ACC112 (cell line): Measurements from ENCODE around the gene DAAM2.

ENCODE experiments used
- H2AFZ ChIP-seq: fragments of 200-600 bp; sonication (generic); one replicate; pipeline ENCODE4 v1.6.0; 2017; ENCODE audit warnings: antibody characterized with exemption, low read length; ENCODE audit not compliant: unreplicated experiment
- H3K27ac ChIP-seq: fragments of 200-600 bp; sonication (generic); 2 replicates; pipeline ENCODE4 v1.5.1; 2014; ENCODE audit warnings: low read depth, mild to moderate bottlenecking, antibody characterized with exemption, low read length, moderate library complexity
- H3K27me3 ChIP-seq: fragments of 200-600 bp; sonication (generic); 2 replicates; pipeline ENCODE4 v1.6.1; 2014; ENCODE audit warnings: mild to moderate bottlenecking, antibody characterized with exemption, low read length, moderate library complexity, mixed read lengths; ENCODE audit not compliant: insufficient read depth
- H3K36me3 ChIP-seq: fragments of 200-600 bp; sonication (generic); 2 replicates; pipeline ENCODE4 v1.6.1; 2016; ENCODE audit warnings: mild to moderate bottlenecking, antibody characterized with exemption, low read length, moderate library complexity, mixed read lengths; ENCODE audit not compliant: insufficient read depth
- H3K4me1 ChIP-seq: fragments of 200-600 bp; sonication (generic); one replicate; pipeline ENCODE4 v1.6.1; 2016; ENCODE audit warnings: low read length, mixed read lengths; ENCODE audit not compliant: insufficient read depth, unreplicated experiment, control insufficient read depth
- H3K4me3 ChIP-seq: fragments of 200-600 bp; sonication (generic); 2 replicates; pipeline ENCODE4 v1.5.1; 2014; ENCODE audit warnings: mild to moderate bottlenecking, low read depth, low read length
- H3K79me2 ChIP-seq: fragments of 200-600 bp; sonication (generic); one replicate; pipeline ENCODE4 v1.6.0; 2016; ENCODE audit warnings: low read length; ENCODE audit not compliant: control insufficient read depth, unreplicated experiment, insufficient read depth

The DAAM2 gene

DNA sequence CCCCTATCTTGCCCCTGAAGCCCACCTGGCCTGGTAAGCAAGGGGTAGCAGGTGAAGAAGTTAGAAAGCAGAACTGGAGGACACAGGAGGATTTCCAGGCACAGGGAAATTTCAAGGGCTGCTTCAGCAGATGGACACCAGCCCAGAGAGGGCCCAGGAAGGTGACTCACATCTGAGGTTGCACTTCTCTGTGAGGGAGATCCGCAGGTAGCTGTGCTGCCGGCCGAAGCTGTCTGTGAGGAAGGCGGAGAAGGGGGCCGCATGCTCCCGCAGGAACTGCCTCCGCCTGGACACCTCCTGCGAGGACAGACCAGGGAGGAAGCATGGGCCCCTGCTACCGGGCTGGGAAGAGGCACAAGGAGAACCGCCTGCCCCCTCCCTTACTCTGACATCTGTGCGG, 135.0 kb downstream of the DAAM2 start:
- no peak overlapping the region for H3K4me3 ChIP-seq
- no peaks in the 10 kb centered on the region for H3K36me3 ChIP-seq
- H3K27ac ChIP-seq = no peak overlapping the region
- no peaks in the 10 kb centered on the region for H3K27me3 ChIP-seq
- no peaks in the 10 kb centered on the region for H3K79me2 ChIP-seq
- H2AFZ ChIP-seq = no peak overlapping the region
- H3K4me1 ChIP-seq = peaks cover 13% of the 10 kb centered on the region

DNA sequence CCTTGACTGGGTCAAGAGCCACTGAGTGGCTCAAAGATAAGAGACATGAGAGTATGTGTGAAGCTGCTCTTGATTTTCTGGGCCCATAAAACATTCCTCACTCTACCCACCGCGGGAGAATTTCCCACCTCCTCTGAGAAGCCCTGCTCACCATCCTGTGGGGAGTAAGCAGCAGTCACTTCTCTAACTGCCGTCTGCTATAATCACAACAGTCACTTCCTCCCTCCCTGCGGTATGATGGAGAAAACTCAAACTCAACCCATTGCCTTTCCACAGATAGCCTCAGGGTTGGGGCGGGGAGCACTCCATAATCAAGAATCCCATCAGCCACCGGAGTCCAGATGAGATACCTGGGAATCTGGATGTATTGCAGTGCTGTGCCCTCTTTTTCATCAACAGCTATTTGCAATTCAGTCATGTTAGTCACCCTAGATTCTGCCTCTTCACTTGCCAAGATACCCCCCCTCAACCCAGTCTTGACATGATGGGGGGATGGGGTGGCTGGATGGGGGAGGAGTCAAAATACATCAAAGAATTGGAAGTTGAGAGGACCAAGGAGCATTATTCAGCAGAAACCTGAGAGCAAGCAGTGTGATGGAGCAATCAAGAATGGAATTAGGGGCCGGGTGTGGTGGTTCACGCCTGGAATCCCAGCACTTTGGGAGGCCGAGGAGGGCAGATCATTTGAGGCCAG, 137.0 kb downstream of the DAAM2 start:
- Histone ChIP-seq H3K27me3 (no peaks in the 10 kb centered on the region), H3K4me3 (no peak overlapping the region), H3K4me1 (peaks cover 13% of the 10 kb centered on the region), H3K27ac (no peak overlapping the region), H3K79me2 (no peaks in the 10 kb centered on the region), H2AFZ (no peak overlapping the region), H3K36me3 (no peaks in the 10 kb centered on the region)

DNA sequence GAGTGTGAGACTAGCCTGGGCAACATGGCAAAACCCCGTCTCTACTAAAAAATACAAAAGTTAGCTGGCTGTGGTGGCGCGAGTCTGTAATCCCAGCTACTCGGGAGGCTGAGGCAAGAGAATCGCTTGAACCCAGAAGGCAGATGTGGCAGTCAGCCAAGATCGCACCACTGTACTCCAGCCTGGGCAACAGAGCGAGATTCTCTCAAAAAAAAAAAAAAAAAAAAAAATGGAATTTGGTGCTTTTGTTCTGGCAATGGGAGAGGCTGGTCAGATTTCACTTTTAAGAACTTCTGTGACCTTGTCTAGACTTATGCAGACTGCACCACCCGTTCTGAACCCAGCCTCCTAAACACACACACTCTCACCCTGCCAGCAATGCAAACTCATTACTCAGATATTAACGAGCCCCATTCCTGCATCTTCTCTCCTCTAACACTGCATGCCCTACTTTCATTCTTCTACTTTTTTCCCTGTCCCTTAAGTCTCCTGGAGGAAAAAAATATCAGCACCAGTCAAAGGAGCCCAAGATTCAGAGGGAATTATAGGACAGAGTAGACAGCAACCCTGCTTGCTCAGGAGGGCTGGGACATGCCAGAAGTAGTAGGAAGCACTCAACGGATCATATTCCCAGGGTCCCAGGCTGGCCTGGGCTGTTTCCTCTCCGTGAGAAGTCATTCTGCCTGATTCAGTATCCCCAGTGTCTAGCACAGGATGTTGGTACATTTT, 137.7 kb downstream of the DAAM2 start:
- Histone ChIP-seq H3K4me1 (peaks cover 13% of the 10 kb centered on the region), H3K27me3 (no peaks in the 10 kb centered on the region), H3K4me3 (peak overlapping the region; percentile 12; the same call in 1 of the 2 replicates), H2AFZ (no peak overlapping the region), H3K79me2 (no peaks in the 10 kb centered on the region), H3K27ac (peak overlapping the region; percentile 61), H3K36me3 (no peaks in the 10 kb centered on the region)

DNA sequence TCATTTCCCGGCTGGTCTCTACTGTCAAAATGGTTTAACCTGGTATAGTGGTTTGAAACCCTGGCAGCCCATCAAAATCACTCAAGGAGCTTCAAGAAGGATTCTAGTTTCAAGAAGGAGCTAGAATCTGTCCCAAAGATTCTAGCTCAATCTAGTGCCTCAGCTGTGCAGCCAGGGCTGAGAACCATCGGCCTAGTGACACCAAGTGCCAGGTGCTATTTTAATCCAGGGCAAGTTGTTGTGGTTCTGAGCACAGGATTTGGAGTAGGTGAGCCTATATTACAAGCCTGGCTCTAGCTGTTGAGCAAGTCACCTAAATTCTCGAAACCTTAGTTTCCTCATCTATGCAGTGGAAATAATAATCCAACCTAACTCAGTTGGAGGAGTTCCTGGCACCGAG, 138.4 kb downstream of the DAAM2 start:
- H3K27me3 ChIP-seq = 0 out of 2 replicates have a peak, but pooled peaks cover under 1% of the 10 kb centered on the region
- no peak overlapping the region for H2AFZ ChIP-seq
- peaks cover 13% of the 10 kb centered on the region for H3K4me1 ChIP-seq
- no peaks in the 10 kb centered on the region for H3K36me3 ChIP-seq
- peak overlapping the region; percentile 61 for H3K27ac ChIP-seq
- H3K79me2 ChIP-seq = no peaks in the 10 kb centered on the region
- H3K4me3 ChIP-seq = peak overlapping the region; percentile 12; the same call in 1 of the 2 replicates

DNA sequence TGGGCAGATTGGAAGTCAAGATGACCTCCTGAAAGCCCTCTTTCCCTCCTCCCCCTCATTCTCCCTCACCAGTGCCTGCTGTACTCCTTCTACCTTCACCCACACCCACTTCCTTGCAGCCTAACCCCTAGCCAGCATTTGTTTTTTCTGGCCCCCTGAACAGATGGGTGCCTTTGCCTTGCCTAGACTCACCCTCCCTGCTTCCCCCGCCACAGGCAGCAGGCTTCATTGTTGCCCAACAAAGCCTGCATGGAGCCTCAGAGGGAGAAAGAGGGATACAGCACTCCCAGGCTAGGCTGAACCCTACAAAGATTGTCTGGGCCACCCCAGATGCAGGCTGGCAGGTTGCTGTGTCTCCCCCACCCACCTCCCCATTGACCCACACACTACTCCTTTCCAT, 139.4 kb downstream of the DAAM2 start:
- Histone ChIP-seq H2AFZ (no peak overlapping the region), H3K4me1 (peaks cover 13% of the 10 kb centered on the region), H3K4me3 (no peak overlapping the region), H3K27me3 (peaks cover 11% of the 10 kb centered on the region), H3K79me2 (no peaks in the 10 kb centered on the region), H3K36me3 (no peaks in the 10 kb centered on the region), H3K27ac (no peak overlapping the region)

DNA sequence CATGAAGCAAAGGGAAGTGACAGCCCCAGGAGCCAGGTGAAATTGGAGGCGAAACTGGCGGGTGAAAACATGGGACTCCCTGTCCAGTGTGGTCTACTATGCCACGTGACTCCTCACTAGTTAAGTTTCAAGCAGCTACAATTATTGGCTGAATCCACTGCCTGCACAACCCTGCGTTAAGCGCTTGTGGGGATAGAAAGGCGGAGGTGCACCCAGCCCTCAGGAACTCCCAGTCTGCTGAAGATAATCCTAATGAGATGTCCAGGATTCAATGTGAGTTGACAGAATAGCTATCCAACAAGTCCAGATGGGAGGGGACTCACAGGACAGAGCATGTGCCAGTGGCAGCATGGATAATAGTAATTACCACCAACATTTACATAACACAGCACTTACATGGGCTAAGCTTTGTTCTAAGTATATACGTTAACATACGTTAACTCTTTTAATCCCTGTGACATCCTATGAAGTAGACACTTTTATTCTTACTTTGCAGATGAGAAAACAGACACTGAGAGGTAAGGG, 140.3 kb downstream of the DAAM2 start:
- peaks cover 10% of the 10 kb centered on the region for H3K4me1 ChIP-seq

DNA sequence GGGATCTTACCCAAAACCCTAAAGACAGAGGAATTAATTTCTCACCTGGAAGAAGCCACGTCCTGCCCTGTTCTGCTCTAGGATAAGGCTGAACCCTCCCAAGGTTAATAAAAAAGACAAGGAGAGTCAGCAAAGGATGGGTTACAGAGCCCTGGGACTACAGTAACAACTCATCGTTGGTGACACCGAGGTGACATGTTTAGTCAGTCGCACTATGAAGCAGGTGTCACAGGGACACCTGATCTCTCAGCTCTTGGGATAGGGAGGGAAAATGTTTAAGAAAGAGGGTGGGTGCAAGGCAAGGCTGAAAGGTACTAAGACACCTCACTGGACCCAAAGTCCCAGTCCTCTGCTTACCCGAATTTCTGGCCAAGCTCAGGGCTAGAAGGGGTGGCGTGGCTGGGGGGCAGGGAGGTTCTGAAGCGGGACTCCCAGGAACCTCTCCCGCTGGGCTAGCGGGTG, 141.5 kb downstream of the DAAM2 start:
- peaks cover 23% of the 10 kb centered on the region for H3K27me3 ChIP-seq
- H3K4me1 ChIP-seq = peaks cover 10% of the 10 kb centered on the region
- H3K79me2 ChIP-seq = no peaks in the 10 kb centered on the region
- H2AFZ ChIP-seq = no peak overlapping the region
- H3K36me3 ChIP-seq = no peaks in the 10 kb centered on the region
- no peak overlapping the region for H3K27ac ChIP-seq
- H3K4me3 ChIP-seq = peak overlapping the region; percentile 79

More for the DNA sequence above, 140.3 kb downstream of the DAAM2 start:
- no peak overlapping the region for H2AFZ ChIP-seq
- no peaks in the 10 kb centered on the region for H3K36me3 ChIP-seq
- peaks cover 15% of the 10 kb centered on the region for H3K27me3 ChIP-seq
- H3K27ac ChIP-seq = no peak overlapping the region
- no peak overlapping the region; the same call in 1 of the 2 replicates for H3K4me3 ChIP-seq
- H3K79me2 ChIP-seq = no peaks in the 10 kb centered on the region

DNA sequence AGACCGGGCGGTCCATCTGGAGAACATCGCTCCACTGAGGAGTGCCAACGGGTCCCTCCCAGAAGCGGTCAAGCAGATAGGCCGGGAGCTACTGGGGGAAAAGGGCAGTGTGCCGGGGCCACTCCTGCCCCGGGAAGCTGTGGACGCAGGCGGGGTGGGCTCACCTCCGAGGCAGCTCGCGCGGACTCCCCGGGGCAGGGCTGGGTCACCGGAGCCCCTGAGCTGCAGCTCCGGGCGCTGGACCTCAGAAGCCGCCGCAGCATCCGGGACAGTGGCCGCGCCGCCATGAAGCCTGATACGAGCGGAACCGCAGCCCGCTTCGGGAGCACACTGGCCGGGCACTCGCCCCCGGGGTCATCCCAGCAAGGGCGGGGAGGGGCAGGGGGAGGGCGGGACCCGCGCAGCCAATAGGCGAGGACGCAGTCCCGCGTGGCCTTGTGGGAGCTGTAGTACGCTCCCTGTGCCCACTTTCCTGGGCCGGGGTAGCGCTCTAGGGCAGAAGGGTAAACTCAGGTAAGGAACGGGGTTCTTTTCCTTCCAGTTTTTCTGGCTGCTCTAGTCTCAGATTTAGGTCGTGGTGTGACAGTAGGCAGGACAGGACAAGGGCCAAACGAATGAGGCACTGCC, 142.1 kb downstream of the DAAM2 start, which contains the start of gene MOCS1:
TSS of gene MOCS1 (minus strand) at position 332 of the 627 bp plus-strand sequence. CDS start at position 287, 45 bp downstream.
- H3K27ac ChIP-seq = no peak within 1 kb of the TSS
- no peaks in the 10 kb centered on the region for H3K79me2 ChIP-seq
- peaks cover 10% of the 10 kb centered on the region for H3K4me1 ChIP-seq
- H3K4me3 ChIP-seq = peak within 1 kb of the TSS; percentile 79
- peaks cover 27% of the 10 kb centered on the region for H3K27me3 ChIP-seq
- no peaks in the 10 kb centered on the region for H3K36me3 ChIP-seq
- peak within 1 kb of the TSS; percentile 82 for H2AFZ ChIP-seq

DNA sequence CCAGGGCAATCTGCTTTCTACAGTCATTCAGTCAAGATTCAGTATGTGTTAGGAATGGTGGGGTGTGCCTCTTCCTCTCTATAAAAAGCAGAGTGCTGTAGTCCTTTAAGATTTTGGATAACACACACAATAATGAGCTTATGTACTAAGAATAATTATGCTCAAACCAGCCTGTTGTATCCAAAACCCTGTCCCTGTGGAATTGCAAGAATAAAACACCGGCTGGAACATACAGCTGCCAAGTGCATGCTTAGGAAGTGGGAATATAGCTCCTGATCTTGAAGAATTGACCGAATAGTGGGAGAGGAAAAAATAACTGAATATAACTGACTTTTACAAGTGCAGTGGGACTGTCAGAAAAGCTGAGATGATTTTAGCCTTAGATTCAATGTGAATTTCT, 143.1 kb downstream of the DAAM2 start:
- H3K4me1 ChIP-seq = peaks cover 5% of the 10 kb centered on the region
- no peak overlapping the region for H3K4me3 ChIP-seq
- no peak overlapping the region for H3K27ac ChIP-seq
- H3K27me3 ChIP-seq = peaks cover 28% of the 10 kb centered on the region
- H2AFZ ChIP-seq = no peak overlapping the region
- H3K36me3 ChIP-seq = no peaks in the 10 kb centered on the region
- no peaks in the 10 kb centered on the region for H3K79me2 ChIP-seq

DNA sequence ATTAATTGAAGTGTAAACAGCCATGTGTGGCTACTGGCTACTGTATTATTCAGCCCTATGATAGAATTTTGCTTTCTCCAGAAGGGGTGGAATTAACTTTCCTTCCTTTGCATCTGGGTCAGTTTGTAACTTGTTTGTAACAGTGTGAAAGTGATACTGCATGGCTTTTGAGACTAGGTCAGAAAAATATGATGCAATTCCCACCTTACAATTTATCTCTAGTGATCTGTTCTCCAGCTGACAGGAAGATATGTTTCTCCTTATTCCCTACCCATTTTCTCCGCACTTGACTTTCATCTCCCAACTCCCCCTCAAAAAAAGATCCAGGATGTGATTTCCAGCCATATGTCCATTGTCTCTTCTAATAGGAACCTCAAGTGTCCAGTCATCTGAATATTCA, 144.7 kb downstream of the DAAM2 start:
- no peaks in the 10 kb centered on the region for H3K36me3 ChIP-seq
- H2AFZ ChIP-seq = no peak overlapping the region
- peaks cover 28% of the 10 kb centered on the region for H3K27me3 ChIP-seq
- no peaks in the 10 kb centered on the region for H3K4me1 ChIP-seq
- H3K79me2 ChIP-seq = no peaks in the 10 kb centered on the region
- H3K27ac ChIP-seq = no peak overlapping the region
- H3K4me3 ChIP-seq = no peak overlapping the region
